ENCODE data around the gene SPAG7.

DNA sequence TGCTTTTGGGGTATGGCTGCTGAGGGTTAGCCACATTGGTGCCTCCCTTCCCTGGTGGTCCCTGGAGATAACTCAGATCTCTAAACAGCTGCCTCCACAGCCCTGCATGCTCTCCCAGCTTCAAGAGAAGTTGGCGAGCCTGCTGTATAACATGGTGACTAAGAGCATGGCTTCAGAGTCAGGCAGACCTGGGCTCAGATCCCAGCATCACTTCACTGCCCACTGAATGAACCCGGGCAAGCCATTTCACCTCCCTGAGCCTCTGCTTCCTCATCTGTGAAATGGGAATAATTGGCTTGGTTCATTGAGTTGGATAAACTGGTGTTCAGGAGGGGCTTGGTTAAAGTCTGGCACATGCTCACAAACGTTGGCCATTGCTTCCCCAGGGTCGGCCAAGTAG, 46.7 kb upstream of the SPAG7 start:
- TF ChIP-seq, protein P1, sequence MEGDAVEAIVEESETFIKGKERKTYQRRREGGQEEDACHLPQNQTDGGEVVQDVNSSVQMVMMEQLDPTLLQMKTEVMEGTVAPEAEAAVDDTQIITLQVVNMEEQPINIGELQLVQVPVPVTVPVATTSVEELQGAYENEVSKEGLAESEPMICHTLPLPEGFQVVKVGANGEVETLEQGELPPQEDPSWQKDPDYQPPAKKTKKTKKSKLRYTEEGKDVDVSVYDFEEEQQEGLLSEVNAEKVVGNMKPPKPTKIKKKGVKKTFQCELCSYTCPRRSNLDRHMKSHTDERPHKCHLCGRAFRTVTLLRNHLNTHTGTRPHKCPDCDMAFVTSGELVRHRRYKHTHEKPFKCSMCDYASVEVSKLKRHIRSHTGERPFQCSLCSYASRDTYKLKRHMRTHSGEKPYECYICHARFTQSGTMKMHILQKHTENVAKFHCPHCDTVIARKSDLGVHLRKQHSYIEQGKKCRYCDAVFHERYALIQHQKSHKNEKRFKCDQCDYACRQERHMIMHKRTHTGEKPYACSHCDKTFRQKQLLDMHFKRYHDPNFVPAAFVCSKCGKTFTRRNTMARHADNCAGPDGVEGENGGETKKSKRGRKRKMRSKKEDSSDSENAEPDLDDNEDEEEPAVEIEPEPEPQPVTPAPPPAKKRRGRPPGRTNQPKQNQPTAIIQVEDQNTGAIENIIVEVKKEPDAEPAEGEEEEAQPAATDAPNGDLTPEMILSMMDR (IDR thresholded peaks at IDR 0.05): no peak
- TF ChIP-seq GATA2 (CRISPR knock-in tag; IDR thresholded peaks at IDR 0.05) (no peak), CHD2 (IDR thresholded peaks at IDR 0.05; ENCODE audit: low read length, partially characterized antibody) (no peak), MXI1 (IDR thresholded peaks at IDR 0.05; ENCODE audit: low read depth, low read length) (no peak), NRF1 (IDR thresholded peaks at IDR 0.05; ENCODE audit: low read depth, low read length) (no peak), RAD21 (IDR thresholded peaks at IDR 0.05; ENCODE audit: low read length) (no peak), YY1 (IDR thresholded peaks at IDR 0.05; ENCODE audit: low read depth) (no peak), RXRA (IDR thresholded peaks at IDR 0.05; ENCODE audit: borderline replicate concordance, low read depth) (no peak), JUND (IDR thresholded peaks at IDR 0.05) (no peak), SIN3A (IDR thresholded peaks at IDR 0.05; ENCODE audit: borderline replicate concordance, low read depth, low read length) (no peak), POLR2AphosphoS5 (IDR thresholded peaks at IDR 0.05; ENCODE audit: low read depth, low read length) (no peak), RFX5 (IDR thresholded peaks at IDR 0.05; ENCODE audit: low read length) (no peak), TAF1 (IDR thresholded peaks at IDR 0.05; ENCODE audit: borderline replicate concordance, low read depth, low read length) (no peak)
- TF ChIP-seq, protein P2, sequence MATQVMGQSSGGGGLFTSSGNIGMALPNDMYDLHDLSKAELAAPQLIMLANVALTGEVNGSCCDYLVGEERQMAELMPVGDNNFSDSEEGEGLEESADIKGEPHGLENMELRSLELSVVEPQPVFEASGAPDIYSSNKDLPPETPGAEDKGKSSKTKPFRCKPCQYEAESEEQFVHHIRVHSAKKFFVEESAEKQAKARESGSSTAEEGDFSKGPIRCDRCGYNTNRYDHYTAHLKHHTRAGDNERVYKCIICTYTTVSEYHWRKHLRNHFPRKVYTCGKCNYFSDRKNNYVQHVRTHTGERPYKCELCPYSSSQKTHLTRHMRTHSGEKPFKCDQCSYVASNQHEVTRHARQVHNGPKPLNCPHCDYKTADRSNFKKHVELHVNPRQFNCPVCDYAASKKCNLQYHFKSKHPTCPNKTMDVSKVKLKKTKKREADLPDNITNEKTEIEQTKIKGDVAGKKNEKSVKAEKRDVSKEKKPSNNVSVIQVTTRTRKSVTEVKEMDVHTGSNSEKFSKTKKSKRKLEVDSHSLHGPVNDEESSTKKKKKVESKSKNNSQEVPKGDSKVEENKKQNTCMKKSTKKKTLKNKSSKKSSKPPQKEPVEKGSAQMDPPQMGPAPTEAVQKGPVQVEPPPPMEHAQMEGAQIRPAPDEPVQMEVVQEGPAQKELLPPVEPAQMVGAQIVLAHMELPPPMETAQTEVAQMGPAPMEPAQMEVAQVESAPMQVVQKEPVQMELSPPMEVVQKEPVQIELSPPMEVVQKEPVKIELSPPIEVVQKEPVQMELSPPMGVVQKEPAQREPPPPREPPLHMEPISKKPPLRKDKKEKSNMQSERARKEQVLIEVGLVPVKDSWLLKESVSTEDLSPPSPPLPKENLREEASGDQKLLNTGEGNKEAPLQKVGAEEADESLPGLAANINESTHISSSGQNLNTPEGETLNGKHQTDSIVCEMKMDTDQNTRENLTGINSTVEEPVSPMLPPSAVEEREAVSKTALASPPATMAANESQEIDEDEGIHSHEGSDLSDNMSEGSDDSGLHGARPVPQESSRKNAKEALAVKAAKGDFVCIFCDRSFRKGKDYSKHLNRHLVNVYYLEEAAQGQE (IDR thresholded peaks at IDR 0.05; ENCODE audit: low read depth, low read length): no peak

Measured in SK-N-SH (cell line).